Measurements from ENCODE around the gene CDK9. TPM values are rescaled to one million over a fixed set of nuclear protein-coding genes. Genes with fewer than 3 reads are reported as not detected.

CDK9 gene
- total and polyA plus RNA-seq, 10 of the 15 experiments (the other 5 are each of a cell fraction or from before 2014, with no cell fraction given): 7.3 to 92.6 (median 51.6) TPM

- CTCF ChIA-PET: interaction anchor here (0.6 to 2.5 kb wide), 3 partner anchors 14 to 43 kb away, joined by 3 to 8 read pairs (median 4); no protein-coding TSS in a partner anchor
- no peaks in the 10 kb centered on the region for H4K20me1 ChIP-seq (ENCODE audit: control insufficient read depth, insufficient read depth)
- no peaks in the 10 kb centered on the region for H3K9me3 ChIP-seq (replicated peaks; ENCODE audit: control insufficient read depth, insufficient read depth, low read length)
- intact Hi-C loops (cut with micrococcal nuclease; ENCODE audit: unreplicated experiment) (no loop called here), in situ Hi-C loops (cut with MboI) (no loop called here)
- POLR2A ChIA-PET: interaction anchor here (0.6 kb wide), 1 partner anchor 100 kb away, joined by 3 read pairs; no protein-coding TSS in a partner anchor
- H3K79me2 ChIP-seq (ENCODE audit: control insufficient read depth, insufficient read depth, low read length): peaks cover 20% of the 10 kb centered on the region
- RAD21 ChIA-PET (ENCODE audit: unreplicated experiment): interaction anchor here (1.5 kb wide), 1 partner anchor 63 kb away, joined by 3 read pairs; no protein-coding TSS in a partner anchor
- H3K4me3 ChIP-seq: no peak overlapping the region
- no peak overlapping the region for H3K27ac ChIP-seq (ENCODE audit: control insufficient read depth, insufficient read depth)
- TF ChIP-seq BMI1 (IDR thresholded peaks at IDR 0.05; ENCODE audit: borderline replicate concordance) (no peak), CREB1 (IDR thresholded peaks at IDR 0.05; ENCODE audit: low read depth) (no peak), E2F4 (IDR thresholded peaks at IDR 0.05; ENCODE audit: low read depth, low read length) (no peak), NFIC (IDR thresholded peaks at IDR 0.05; ENCODE audit: low read depth, low read length) (no peak), CEBPB (IDR thresholded peaks at IDR 0.05; ENCODE audit: borderline replicate concordance in 1 of 2, low read depth in 2 of 2, low read length in 2 of 2) (no peak), ZNF687 (IDR thresholded peaks at IDR 0.05) (no peak), SMAD5 (IDR thresholded peaks at IDR 0.05; ENCODE audit: low read depth) (no peak), SUZ12 (IDR thresholded peaks at IDR 0.05; ENCODE audit: unreplicated experiment) (no peak), TCF12 (IDR thresholded peaks at IDR 0.05; ENCODE audit: low read depth, low read length) (no peak), SREBF1 (IDR thresholded peaks at IDR 0.05; ENCODE audit: low read length) (no peak), EP300 (IDR thresholded peaks at IDR 0.05; ENCODE audit: borderline replicate concordance in 1 of 2, control insufficient read depth in 1 of 2, low read depth in 2 of 2, low read length in 2 of 2) (no peak), RELB (IDR thresholded peaks at IDR 0.05; ENCODE audit: low read depth) (no peak)
- no peak for ATAC-seq
- peaks cover 3 to 12% of the 10 kb centered on the region in 2 experiments; a peak in 3 of 4 replicates for H3K36me3 ChIP-seq (ENCODE audit: control insufficient read depth in 2 of 2, insufficient read depth in 2 of 2, low read length in 1 of 2)
- peaks cover 15% of the 10 kb centered on the region for H3K4me1 ChIP-seq (ENCODE audit: control insufficient read depth, insufficient read depth, low read length)
- no peak for FAIRE-seq
- SMC1A ChIA-PET (ENCODE audit: uncharacterized antibody, unreplicated experiment): no interaction called here
- no TSS peak for BruUV-seq (replicated peaks)
- no peaks in the 10 kb centered on the region for H3K27me3 ChIP-seq (replicated peaks in 1 of 2; ENCODE audit: control insufficient read depth in 2 of 2, insufficient read depth in 2 of 2, low read length in 1 of 2)
- 94% methylated on average over 14 of the region's 14 CpGs for WGBS (ENCODE audit: insufficient coverage, insufficient replicate concordance, low lambda C conversion rate, missing lambda C conversion rate)
- no peak overlapping the region for H2AFZ ChIP-seq (ENCODE audit: control insufficient read depth, low read depth, low read length)
- no peak for DNase-seq (ENCODE audit: low read depth, low spot score)
- H3K9ac ChIP-seq (ENCODE audit: control insufficient read depth, insufficient read depth, low read length): no peak overlapping the region
- H3K4me2 ChIP-seq (ENCODE audit: control insufficient read depth, insufficient read depth): no peak overlapping the region
These were observed 21.0 kb downstream of the CDK9 start for GRCh38 chr9:127806871-127807270.
